OCI-LY3 (cell line): ENCODE results near the gene IFNGR1.

Experiments used
- CTCF ChIP-seq: fragments of 200-600, 300-600 bp; sonication (generic); IDR thresholded peaks from 2 replicates; pipeline ENCODE4 v1.5.1; 2014; ENCODE audit warnings: antibody characterized with exemption, low read length, low read depth
- EZH2phosphoT487 ChIP-seq: fragments of 200-600 bp; shearing (Covaris generic); IDR thresholded peaks from 2 replicates; pipeline ENCODE4 v1.6.1; 2018; ENCODE audit warnings: antibody characterized with exemption, mixed run types, low read depth

DNA sequence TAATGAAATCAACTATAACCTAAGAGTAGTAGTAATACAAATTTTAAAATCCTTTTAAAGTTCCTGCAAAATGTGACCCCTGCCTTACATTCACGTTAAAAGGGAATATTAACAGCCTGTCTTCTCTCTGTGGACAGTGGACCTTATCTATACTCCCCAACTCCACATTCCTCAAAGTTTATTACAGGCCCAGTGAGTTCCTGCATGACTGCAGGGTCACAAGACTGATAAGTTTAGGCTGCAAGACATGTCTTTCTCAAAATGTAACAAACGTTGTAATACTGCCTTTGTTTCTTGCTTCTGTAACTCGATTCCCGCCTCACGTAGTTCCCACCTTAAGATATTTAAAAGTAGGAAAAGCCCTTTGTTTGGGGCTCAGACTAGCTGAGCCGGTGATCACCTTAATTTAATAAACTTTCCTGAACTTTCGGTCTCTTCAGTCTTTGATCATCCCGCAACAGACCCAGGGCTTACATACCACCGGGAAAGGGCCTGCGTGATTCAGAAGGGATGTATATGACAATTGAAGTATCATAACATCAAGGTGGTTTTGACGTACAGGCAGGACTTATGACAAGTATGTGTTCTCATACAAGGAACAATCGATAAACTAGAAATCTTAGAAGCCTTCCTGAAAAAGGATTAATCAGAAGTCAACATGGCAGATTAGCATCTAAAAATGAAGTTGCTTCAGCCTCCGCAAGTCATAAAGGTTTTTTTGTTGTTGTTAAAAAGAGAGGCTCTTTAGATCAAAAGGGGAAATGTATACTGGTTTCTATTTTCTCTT, 48.7 kb downstream of the IFNGR1 start:
- TF ChIP-seq CTCF: no peak
- no peak for TF ChIP-seq EZH2phosphoT487
